Upper lobe of left lung (tissue), 6 donors: Measurements from ENCODE around the gene FBXW5. TPM values are rescaled to one million over a fixed set of nuclear protein-coding genes. Genes with fewer than 3 reads are reported as not detected.

Experiments
- ATAC-seq, 2 donors: fragments of 200-7000 bp; cut with Tn5 transposase; one replicate each; pipeline ENCODE4 v1.9.1; 2022; ENCODE audit warnings: mild to moderate bottlenecking in 2 of 2, moderate library complexity in 2 of 2; ENCODE audit not compliant: low FRiP score in 2 of 2
- DNase-seq, 2 donors: peaks; one replicate each; pipeline ENCODE4 v3.0.0-alpha.2; 2019 to 2020
- H3K27ac ChIP-seq, 4 donors: fragments of 200-600 bp; sonication (generic); one replicate each; pipeline ENCODE4 v1.5.1; 2016 to 2019
- H3K27me3 ChIP-seq, 4 donors: fragments of 200-600 bp; sonication (generic); one replicate each; pipeline ENCODE4 v1.5.1; 2017 to 2019
- H3K36me3 ChIP-seq, 4 donors: fragments of 200-600 bp; sonication (generic); one replicate each; pipeline ENCODE4 v1.5.1; 2016 to 2019
- H3K4me1 ChIP-seq, 4 donors: fragments of 200-600 bp; sonication (generic); one replicate each; pipeline ENCODE4 v1.5.1; 2018 to 2019
- H3K4me3 ChIP-seq, 4 donors: fragments of 200-600 bp; sonication (generic); one replicate each; pipeline ENCODE4 v1.5.1; 2017 to 2019; ENCODE audit warnings: mild to moderate bottlenecking in 2 of 4, moderate library complexity in 1 of 4
- H3K9me3 ChIP-seq, 4 donors: fragments of 200-600 bp; sonication (generic); one replicate each; pipeline ENCODE4 v1.5.1; 2018 to 2019
- EP300 ChIP-seq, 4 donors: sonication (generic); formaldehyde crosslinking; IDR thresholded peaks; one replicate each; pipeline ENCODE4 v1.5.1; 2017; ENCODE audit warnings: antibody characterized with exemption in 4 of 4, control low read depth in 2 of 4
- POLR2A ChIP-seq, 4 donors: fragments of 450-650 bp; IDR thresholded peaks; one replicate each; pipeline ENCODE4 v1.5.1; 2016 to 2017; ENCODE audit warnings: antibody characterized with exemption in 4 of 4, mild to moderate bottlenecking in 2 of 4
- POLR2AphosphoS5 ChIP-seq, 2 donors: sonication (generic); formaldehyde crosslinking; IDR thresholded peaks; one replicate each; pipeline ENCODE4 v1.5.1; 2017; ENCODE audit warnings: antibody characterized with exemption in 2 of 2
- WGBS, 2 donors: methylation state at CpG; one replicate each; pipeline ENCODE4 v1.1.5; 2017 to 2018; 5-methylcytosine and 5-hydroxymethylcytosine counted together
- total RNA-seq, 6 donors: library from RNA; depleted of rRNA in 4 of 6; stranded (reverse); fragments of >200 nt in 4 of 6; gene quantifications; one replicate each; pipeline versions ENCODE4 v1.1.0 to v1.2.1, GENCODE V29; 2016 to 2021
- TF ChIP-seq, protein P1 (sequence below), 6 experiments: fragments of 450-650 bp in 4 of 6; fragments of 200-600 bp in 2 of 6; sonication (generic) in 2 of 6; IDR thresholded peaks; one replicate each; pipeline ENCODE4 v1.5.1; 2016 to 2019; ENCODE audit warnings: antibody characterized with exemption in 6 of 6
- donor health status: DM: no; HTN: no; CAD: no; lungs with moderate emphysema.
- donor health status: DM: no; HTN: yes; CAD: no; lungs with severe emphysema.

FBXW5 gene
- total RNA-seq, 6 donors from 2014 or later = 93.3 to 191 (median 153) TPM

DNA sequence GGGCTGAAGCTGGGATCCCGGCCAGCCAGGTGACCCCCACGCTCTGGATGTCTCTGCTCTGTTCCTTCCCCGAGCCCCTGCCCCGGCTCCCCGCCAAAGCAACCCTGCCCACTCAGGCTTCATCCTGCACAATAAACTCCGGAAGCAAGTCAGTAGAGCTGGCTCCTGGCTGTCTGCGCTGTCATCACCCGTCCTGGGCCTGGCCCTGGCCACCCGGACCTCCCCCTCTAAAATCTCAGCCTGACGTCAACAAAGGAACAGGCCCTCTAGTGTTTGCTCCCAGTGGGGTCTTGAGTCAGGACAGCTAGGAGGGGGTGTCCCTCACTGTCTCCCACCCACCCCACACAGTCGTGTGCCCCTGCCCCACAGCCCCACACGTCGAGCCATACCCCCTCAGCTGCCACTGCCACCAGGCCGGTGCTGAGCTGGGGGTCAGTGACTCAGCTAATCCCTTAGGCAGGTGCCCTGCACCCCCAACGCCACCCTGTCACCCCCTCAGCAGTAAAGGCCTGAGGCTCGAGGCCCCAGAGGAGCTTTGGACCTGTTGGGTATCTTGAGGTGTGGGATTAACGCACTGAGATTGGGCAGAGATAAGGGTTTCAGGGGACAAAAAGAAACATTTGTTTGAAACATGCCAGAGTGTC, 37.2 kb upstream of the FBXW5 start:
- H3K4me1 ChIP-seq = peaks cover 27 to 61% (median 49%) of the 10 kb centered on the region in 4 donors
- H3K36me3 ChIP-seq = no peaks in the 10 kb centered on the region
- H3K4me3 ChIP-seq = no peak overlapping the region
- no peaks in the 10 kb centered on the region for H3K9me3 ChIP-seq
- ATAC-seq (no peak), DNase-seq (peak in 1 of 2 donors; percentile 78)
- H3K27ac ChIP-seq = peak overlapping the region; percentile 79 to 87 (median 83)
- WGBS, 2 donors = 53 to 70% methylated on average over 8 to 16 of the region's 17 CpGs
- H3K27me3 ChIP-seq = peaks cover 0 to 18% (median 13%) of the 10 kb centered on the region in 4 donors
- TF ChIP-seq, protein P1, sequence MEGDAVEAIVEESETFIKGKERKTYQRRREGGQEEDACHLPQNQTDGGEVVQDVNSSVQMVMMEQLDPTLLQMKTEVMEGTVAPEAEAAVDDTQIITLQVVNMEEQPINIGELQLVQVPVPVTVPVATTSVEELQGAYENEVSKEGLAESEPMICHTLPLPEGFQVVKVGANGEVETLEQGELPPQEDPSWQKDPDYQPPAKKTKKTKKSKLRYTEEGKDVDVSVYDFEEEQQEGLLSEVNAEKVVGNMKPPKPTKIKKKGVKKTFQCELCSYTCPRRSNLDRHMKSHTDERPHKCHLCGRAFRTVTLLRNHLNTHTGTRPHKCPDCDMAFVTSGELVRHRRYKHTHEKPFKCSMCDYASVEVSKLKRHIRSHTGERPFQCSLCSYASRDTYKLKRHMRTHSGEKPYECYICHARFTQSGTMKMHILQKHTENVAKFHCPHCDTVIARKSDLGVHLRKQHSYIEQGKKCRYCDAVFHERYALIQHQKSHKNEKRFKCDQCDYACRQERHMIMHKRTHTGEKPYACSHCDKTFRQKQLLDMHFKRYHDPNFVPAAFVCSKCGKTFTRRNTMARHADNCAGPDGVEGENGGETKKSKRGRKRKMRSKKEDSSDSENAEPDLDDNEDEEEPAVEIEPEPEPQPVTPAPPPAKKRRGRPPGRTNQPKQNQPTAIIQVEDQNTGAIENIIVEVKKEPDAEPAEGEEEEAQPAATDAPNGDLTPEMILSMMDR (IDR thresholded peaks at IDR 0.05) = no peak
- TF ChIP-seq POLR2A (IDR thresholded peaks at IDR 0.05) = no peak
- peak in 1 of 2 donors; percentile 10 for TF ChIP-seq POLR2AphosphoS5 (IDR thresholded peaks at IDR 0.05)

DNA sequence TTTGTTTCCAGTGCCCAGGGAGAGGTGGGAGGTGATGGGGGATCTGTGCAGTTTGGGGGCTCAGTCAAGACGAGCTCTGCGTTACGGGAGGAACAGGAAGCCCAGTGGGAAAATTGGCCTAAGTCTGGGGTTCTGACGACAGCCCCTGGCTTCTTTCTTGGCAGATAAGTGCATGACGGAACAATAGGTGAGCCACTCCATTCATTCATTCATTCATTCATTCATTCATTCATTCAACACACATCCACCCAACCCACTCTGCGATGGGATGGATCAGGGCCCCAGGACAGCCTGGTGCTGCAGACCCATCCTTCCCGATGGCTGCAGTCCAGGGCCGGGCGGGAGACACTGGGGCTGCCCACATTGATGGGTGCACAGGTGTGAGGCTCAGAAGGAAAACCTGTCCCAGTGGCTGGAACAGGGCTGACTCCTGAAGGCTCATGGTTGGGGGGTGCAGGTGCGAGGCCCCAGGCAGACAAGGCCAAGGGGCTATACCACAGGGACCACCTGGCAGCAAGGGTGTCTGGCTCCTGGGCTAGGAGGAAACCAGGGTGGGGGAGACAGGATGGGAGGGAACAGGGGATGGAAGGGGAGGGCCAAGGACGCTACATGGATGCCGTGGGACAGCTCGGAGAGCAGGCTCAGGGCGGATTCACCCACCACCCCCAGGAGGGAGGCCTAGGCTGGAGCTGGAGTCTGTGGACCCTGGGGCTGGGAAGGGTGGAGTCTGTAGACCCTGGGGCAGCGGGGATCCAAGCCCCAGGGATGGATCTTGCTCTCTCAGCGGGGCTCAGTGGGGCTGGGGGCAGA, 36.3 kb upstream of the FBXW5 start:
- Histone ChIP-seq H3K4me1 (peaks cover 35 to 69% (median 57%) of the 10 kb centered on the region in 4 donors), H3K27ac (peak overlapping the region; percentile 79 to 87 (median 83)), H3K4me3 (no peak overlapping the region), H3K27me3 (peaks cover 0 to 16% (median 12%) of the 10 kb centered on the region in 4 donors), H3K36me3 (no peaks in the 10 kb centered on the region), H3K9me3 (no peaks in the 10 kb centered on the region)
- ATAC-seq = no peak
- 76 to 83% methylated on average over 12 to 16 of the region's 16 CpGs for WGBS, 2 donors
- TF ChIP-seq POLR2AphosphoS5 (IDR thresholded peaks at IDR 0.05) (no peak), EP300 (IDR thresholded peaks at IDR 0.05) (no peak), POLR2A (IDR thresholded peaks at IDR 0.05) (no peak)
- TF ChIP-seq, protein P1 (IDR thresholded peaks at IDR 0.05) = no peak
- DNase-seq = peak in 1 of 2 donors; percentile 71

DNA sequence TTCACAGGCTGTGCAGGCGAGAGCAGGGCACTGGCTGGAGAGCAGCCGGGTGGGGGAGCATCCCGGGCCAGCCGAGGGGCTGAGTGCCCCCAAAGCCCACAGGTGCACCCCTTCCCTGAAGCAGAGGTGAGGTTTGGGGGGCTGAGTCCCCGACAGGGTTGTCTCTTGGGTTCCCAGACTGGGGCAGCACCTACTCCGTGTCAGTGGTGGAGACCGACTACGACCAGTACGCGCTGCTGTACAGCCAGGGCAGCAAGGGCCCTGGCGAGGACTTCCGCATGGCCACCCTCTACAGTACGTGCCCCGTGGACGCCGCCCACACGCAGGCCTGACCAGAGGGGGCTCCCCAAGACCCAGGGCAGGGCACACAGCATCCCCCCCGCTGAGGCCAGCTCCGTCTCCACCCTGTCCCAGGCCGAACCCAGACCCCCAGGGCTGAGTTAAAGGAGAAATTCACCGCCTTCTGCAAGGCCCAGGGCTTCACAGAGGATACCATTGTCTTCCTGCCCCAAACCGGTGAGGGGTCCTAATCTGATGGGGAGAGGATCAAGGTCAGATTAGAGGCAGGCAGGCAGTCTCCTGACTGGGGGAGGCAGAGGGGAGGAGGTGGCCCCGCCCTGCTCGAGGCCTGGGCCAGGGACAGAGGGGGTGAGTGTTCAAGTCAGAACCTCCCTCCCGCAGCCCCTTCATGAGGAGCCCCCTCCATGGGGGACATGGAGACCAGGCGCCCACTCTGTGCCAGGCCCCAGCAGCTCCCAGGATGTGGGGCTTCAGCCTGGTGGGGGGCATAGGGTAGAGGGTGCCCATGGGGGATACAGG, 35.4 kb upstream of the FBXW5 start:
- peak overlapping the region; percentile 79 to 87 (median 83) for H3K27ac ChIP-seq
- peak in 1 of 2 donors; percentile 78 for DNase-seq
- peaks cover 37 to 71% (median 60%) of the 10 kb centered on the region in 4 donors for H3K4me1 ChIP-seq
- no peak for ATAC-seq
- H3K27me3 ChIP-seq = peaks cover 0 to 8% (median 4%) of the 10 kb centered on the region in 4 donors
- H3K36me3 ChIP-seq = no peaks in the 10 kb centered on the region
- TF ChIP-seq, protein P1 (IDR thresholded peaks at IDR 0.05) = no peak
- TF ChIP-seq POLR2AphosphoS5 (IDR thresholded peaks at IDR 0.05) (no peak), EP300 (IDR thresholded peaks at IDR 0.05) (no peak), POLR2A (IDR thresholded peaks at IDR 0.05) (no peak)
- no peak overlapping the region for H3K4me3 ChIP-seq
- H3K9me3 ChIP-seq = no peaks in the 10 kb centered on the region
- 86 to 89% methylated on average over 8 to 18 of the region's 26 CpGs for WGBS, 2 donors

DNA sequence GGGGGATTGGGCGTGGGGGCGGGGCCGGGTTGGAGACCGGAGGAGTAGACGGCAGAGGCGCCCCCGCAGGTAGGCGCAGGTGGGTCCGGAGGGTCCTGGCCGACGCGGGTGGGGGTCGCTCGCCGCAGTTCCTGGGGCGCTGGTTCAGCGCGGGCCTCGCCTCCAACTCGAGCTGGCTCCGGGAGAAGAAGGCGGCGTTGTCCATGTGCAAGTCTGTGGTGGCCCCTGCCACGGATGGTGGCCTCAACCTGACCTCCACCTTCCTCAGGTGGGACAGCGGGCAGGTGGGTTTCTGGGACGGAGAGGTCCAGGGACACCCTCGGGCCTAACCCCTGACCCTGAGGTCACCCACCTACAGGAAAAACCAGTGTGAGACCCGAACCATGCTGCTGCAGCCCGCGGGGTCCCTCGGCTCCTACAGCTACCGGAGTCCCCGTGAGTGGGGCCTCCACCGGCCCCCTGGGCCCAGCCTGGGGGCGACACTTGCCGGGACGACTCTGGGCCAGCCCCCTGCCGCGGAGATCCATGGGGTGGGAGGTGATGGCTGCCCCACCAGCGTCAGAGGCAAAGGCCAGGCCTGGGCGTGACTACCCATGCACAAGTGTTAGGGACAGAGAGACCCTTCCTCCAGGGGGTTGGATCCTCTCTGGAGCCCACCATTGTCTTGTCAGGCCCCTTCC, 34.5 kb upstream of the FBXW5 start:
- Histone ChIP-seq H3K27me3 (no peaks in the 10 kb centered on the region), H3K9me3 (no peaks in the 10 kb centered on the region), H3K4me3 (peak overlapping the region in 1 of 4 donors; percentile 20), H3K36me3 (no peaks in the 10 kb centered on the region), H3K4me1 (peaks cover 39 to 76% (median 66%) of the 10 kb centered on the region in 4 donors), H3K27ac (peak overlapping the region; percentile 79 to 87 (median 83))
- DNase-seq (peak in 1 of 2 donors; percentile 88), ATAC-seq (no peak)
- no peak for TF ChIP-seq POLR2AphosphoS5 (IDR thresholded peaks at IDR 0.05)
- no peak for TF ChIP-seq EP300 (IDR thresholded peaks at IDR 0.05)
- no peak for TF ChIP-seq POLR2A (IDR thresholded peaks at IDR 0.05)
- TF ChIP-seq, protein P1 (IDR thresholded peaks at IDR 0.05) = no peak
- WGBS, 2 donors = 64% methylated on average over 26 of the region's 41 CpGs; no CpG with 5 or more reads in 1 of the 2 donors
